Measurements from ENCODE around the gene RIN2.

RIN2 gene

GRCh38 chr20:19758133-19758500 lies at the start of gene RIN2:
RIN2 (plus strand) TSS chr20:19758258; CDS start chr20:19889602, 131,344 bp downstream.
- no peak for DNase-seq

- DNase-seq = no peak
These were observed 48.3 kb upstream of the RIN2 start for GRCh38 chr20:19709635-19710335.

- peak in 1 of 2 experiments; percentile 15 for DNase-seq
These were observed 47.5 kb upstream of the RIN2 start for GRCh38 chr20:19710336-19711120.

- DNase-seq = no peak
These were observed 46.9 kb upstream of the RIN2 start for GRCh38 chr20:19711126-19711525.

GRCh38 chr20:19712721-19713260 lies 45.3 kb upstream of the RIN2 start:
- no peak for DNase-seq

GRCh38 chr20:19713822-19714578 lies 44.1 kb upstream of the RIN2 start:
- DNase-seq = no peak

GRCh38 chr20:19714579-19714840 lies 43.5 kb upstream of the RIN2 start:
- no peak for DNase-seq

- DNase-seq = no peak
These were observed 42.1 kb upstream of the RIN2 start for GRCh38 chr20:19715986-19716385.

- no peak for DNase-seq
These were observed 39.2 kb upstream of the RIN2 start for GRCh38 chr20:19718880-19719279.

GRCh38 chr20:19720991-19721390 lies 37.1 kb upstream of the RIN2 start:
- no peak for DNase-seq

- no peak for DNase-seq
These were observed 35.0 kb upstream of the RIN2 start for GRCh38 chr20:19723051-19723450.

GRCh38 chr20:19723813-19724430 lies 34.1 kb upstream of the RIN2 start:
- no peak for DNase-seq

- no peak for DNase-seq
These were observed 32.7 kb upstream of the RIN2 start for GRCh38 chr20:19725373-19725772.

GRCh38 chr20:19725814-19726525 lies 32.1 kb upstream of the RIN2 start:
- DNase-seq = no peak

- no peak for DNase-seq
These were observed 30.7 kb upstream of the RIN2 start for GRCh38 chr20:19727251-19727847.

GRCh38 chr20:19729672-19730071 lies 28.4 kb upstream of the RIN2 start:
- DNase-seq = no peak

GRCh38 chr20:19730706-19731105 lies 27.4 kb upstream of the RIN2 start:
- no peak for DNase-seq

- DNase-seq = no peak
These were observed 23.2 kb upstream of the RIN2 start for GRCh38 chr20:19734811-19735210.

- peak; percentile 85 to 95 for DNase-seq
These were observed 22.6 kb upstream of the RIN2 start for GRCh38 chr20:19735446-19735845.

- no peak for DNase-seq
These were observed 21.0 kb upstream of the RIN2 start for GRCh38 chr20:19737025-19737424.

GRCh38 chr20:19738951-19739350 lies 19.1 kb upstream of the RIN2 start:
- DNase-seq = no peak

GRCh38 chr20:19739351-19739750 lies 18.7 kb upstream of the RIN2 start:
- DNase-seq = no peak
